K562 (cell line): ENCODE data around the gene BST1. TPM values are rescaled to one million over a fixed set of nuclear protein-coding genes. Genes with fewer than 3 reads are reported as not detected.

ENCODE experiments used
- BHLHE40 ChIP-seq: IDR thresholded peaks from 2 replicates; pipeline ENCODE4 v1.6.1; 2011; ENCODE audit warnings: low read length, improper control_type of control experiment
- CC2D1A ChIP-seq: fragments of 450-650 bp; IDR thresholded peaks from 2 replicates; pipeline ENCODE4 v1.6.1; 2017; ENCODE audit warnings: mild to moderate bottlenecking
- CHAMP1 ChIP-seq: fragments of 450-650 bp; IDR thresholded peaks from 2 replicates; pipeline ENCODE4 v1.6.1; 2016; ENCODE audit warnings: mild to moderate bottlenecking
- FOXP4 ChIP-seq: sonication (generic); formaldehyde crosslinking; IDR thresholded peaks from 2 replicates; pipeline ENCODE4 v1.8.0; 2022; ENCODE audit warnings: mild to moderate bottlenecking, missing genetic modification reagents, borderline replicate concordance
- NFE2 ChIP-seq: IDR thresholded peaks from 2 replicates; pipeline ENCODE4 v1.6.1; 2014; ENCODE audit warnings: antibody characterized with exemption, low read depth
- PTRF ChIP-seq: fragments of 450-650 bp; IDR thresholded peaks from 2 replicates; pipeline ENCODE4 v1.6.1; 2016; ENCODE audit warnings: mild to moderate bottlenecking, missing genetic modification characterization, missing compliant biosample characterization
- TBP ChIP-seq: optimal IDR thresholded peaks from 2 replicates; pipeline ENCODE3; 2011; ENCODE audit warnings: low read depth, low read length, improper control_type of control experiment
- THRA ChIP-seq: fragments of 450-650 bp; IDR thresholded peaks from 2 replicates; pipeline ENCODE4 v1.6.1; 2017; ENCODE audit warnings: mild to moderate bottlenecking, moderate library complexity
- ZFP30 ChIP-seq: fragments of 250-450 bp; sonication (Bioruptor Pico); IDR thresholded peaks from 2 replicates; pipeline ENCODE4 v1.8.0; 2022; ENCODE audit warnings: moderate library complexity, mild to moderate bottlenecking, inconsistent platforms, borderline replicate concordance
- polyA plus RNA-seq, 8 experiments: library from polyadenylated mRNA; depleted of rRNA in 4 of 8; stranded (reverse) in 5 of 8; unstranded in 3 of 8; fragments of >200 nt; fragmentation: Nextera tagmentation in 2 of 8; fragmentation: Illumina TruSeq in 1 of 8; extraction: Ambion mirVana in 2 of 8; extraction: Trizol in 1 of 8; gene quantifications; 2 replicates each; pipeline versions ENCODE4 v1.2.1 to v1.2.3, GENCODE V29; 2011 to 2014; ENCODE audit warnings: inconsistent platforms in 1 of 8, missing spikeins in 1 of 8
- total RNA-seq, 7 experiments: library from RNA; depleted of rRNA in 6 of 7; stranded (reverse); fragments of >200 nt in 6 of 7; fragmentation: Illumina TruSeq in 2 of 7; extraction: Trizol in 2 of 7; gene quantifications; 2 replicates each; pipeline versions ENCODE4 v1.2.1 to v1.2.3, GENCODE V29; 2011 to 2021; ENCODE audit warnings: low replicate concordance in 1 of 7
- TF ChIP-seq, protein P1 (sequence below): fragments of 200-400 bp; formaldehyde crosslinking; IDR thresholded peaks from 2 replicates; pipeline ENCODE4 v1.6.1; 2017; ENCODE audit warnings: mild to moderate bottlenecking, low read depth, low read length, moderate library complexity
- TF ChIP-seq, protein P2 (sequence below): fragments of 450-650 bp; formaldehyde crosslinking; IDR thresholded peaks from 2 replicates; pipeline ENCODE4 v1.4.0; 2022; ENCODE audit warnings: mild to moderate bottlenecking, moderate library complexity
- TF ChIP-seq, protein P3 (sequence below): IDR thresholded peaks from 3 replicates; pipeline ENCODE4 v1.6.1; 2011; ENCODE audit warnings: borderline replicate concordance, mild to moderate bottlenecking; ENCODE audit not compliant: insufficient read length, insufficient read depth
- TF ChIP-seq, protein P4 (sequence below): fragments of 200-800 bp; sonication (Bioruptor generic); IDR thresholded peaks from 2 replicates; pipeline ENCODE4 v1.6.1; 2017; ENCODE audit warnings: missing genetic modification characterization, missing compliant biosample characterization

The BST1 gene
- total and polyA plus RNA-seq, 9 of the 15 experiments (the other 6 are each of a cell fraction or from before 2014, with no cell fraction given): 0.04 to 0.38 (median 0.07) TPM; not detected in 6

DNA sequence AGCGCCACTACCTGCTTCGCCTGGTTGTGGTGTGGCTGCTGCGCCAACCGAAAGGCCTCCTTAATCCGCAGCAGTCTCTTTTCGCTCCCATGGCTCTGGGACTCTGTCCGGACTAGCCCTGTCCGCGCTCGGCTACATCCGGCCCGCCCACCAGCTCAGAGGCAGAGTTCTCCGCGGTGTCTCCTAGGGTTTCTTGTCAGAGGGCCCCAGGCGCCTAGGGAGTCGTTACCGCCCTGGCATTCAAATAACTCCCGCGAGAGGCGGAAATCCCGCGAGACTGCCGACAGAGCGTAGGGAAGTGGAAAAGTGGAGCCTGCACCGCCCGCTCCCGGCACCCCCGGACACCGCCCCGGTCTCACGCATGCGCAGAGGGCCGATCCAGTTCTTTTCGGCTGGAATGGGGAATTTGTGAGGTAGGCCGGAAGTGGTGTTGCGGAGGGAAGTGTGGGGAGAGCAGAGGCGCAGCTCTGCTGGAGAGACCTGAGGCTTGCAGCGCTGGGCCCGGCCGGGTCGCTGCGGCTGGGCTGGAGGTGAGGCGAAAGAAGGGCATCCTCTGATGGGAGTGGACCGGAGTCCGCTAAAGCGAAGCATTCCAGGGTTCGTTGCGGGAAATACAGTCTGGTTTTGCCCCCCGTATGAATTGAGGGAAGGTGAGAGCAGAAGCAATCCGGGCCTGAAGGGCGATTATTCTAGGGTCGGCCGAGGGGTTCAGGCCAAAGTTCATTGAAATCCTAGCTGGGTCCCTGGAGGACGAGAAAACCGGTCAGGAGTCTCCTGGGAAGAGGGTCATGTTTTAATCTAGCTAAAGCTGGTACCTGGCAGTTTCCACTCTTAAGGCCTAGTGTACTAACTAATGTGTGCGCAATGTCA, 21.3 kb upstream of the BST1 start, which contains the start of gene FAM200B (continued):
- TF ChIP-seq, protein P1, sequence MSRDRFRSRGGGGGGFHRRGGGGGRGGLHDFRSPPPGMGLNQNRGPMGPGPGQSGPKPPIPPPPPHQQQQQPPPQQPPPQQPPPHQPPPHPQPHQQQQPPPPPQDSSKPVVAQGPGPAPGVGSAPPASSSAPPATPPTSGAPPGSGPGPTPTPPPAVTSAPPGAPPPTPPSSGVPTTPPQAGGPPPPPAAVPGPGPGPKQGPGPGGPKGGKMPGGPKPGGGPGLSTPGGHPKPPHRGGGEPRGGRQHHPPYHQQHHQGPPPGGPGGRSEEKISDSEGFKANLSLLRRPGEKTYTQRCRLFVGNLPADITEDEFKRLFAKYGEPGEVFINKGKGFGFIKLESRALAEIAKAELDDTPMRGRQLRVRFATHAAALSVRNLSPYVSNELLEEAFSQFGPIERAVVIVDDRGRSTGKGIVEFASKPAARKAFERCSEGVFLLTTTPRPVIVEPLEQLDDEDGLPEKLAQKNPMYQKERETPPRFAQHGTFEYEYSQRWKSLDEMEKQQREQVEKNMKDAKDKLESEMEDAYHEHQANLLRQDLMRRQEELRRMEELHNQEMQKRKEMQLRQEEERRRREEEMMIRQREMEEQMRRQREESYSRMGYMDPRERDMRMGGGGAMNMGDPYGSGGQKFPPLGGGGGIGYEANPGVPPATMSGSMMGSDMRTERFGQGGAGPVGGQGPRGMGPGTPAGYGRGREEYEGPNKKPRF: no peak
- TF ChIP-seq NFE2 (no peak), FOXP4 (CRISPR knock-in tag) (0 out of 2 replicates have a peak, but pooled peaks have one; percentile 53), TBP (peak; percentile 82), ZFP30 (no peak), THRA (no peak), PTRF (no peak), BHLHE40 (no peak), CHAMP1 (peak; percentile 67; the same call in 1 of the 2 replicates), CC2D1A (peak; percentile 95)
- TF ChIP-seq, protein P2, sequence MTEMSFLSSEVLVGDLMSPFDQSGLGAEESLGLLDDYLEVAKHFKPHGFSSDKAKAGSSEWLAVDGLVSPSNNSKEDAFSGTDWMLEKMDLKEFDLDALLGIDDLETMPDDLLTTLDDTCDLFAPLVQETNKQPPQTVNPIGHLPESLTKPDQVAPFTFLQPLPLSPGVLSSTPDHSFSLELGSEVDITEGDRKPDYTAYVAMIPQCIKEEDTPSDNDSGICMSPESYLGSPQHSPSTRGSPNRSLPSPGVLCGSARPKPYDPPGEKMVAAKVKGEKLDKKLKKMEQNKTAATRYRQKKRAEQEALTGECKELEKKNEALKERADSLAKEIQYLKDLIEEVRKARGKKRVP (CRISPR knock-in tag): no peak
- TF ChIP-seq, protein P3, sequence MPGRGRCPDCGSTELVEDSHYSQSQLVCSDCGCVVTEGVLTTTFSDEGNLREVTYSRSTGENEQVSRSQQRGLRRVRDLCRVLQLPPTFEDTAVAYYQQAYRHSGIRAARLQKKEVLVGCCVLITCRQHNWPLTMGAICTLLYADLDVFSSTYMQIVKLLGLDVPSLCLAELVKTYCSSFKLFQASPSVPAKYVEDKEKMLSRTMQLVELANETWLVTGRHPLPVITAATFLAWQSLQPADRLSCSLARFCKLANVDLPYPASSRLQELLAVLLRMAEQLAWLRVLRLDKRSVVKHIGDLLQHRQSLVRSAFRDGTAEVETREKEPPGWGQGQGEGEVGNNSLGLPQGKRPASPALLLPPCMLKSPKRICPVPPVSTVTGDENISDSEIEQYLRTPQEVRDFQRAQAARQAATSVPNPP: no peak
- TF ChIP-seq, protein P4, sequence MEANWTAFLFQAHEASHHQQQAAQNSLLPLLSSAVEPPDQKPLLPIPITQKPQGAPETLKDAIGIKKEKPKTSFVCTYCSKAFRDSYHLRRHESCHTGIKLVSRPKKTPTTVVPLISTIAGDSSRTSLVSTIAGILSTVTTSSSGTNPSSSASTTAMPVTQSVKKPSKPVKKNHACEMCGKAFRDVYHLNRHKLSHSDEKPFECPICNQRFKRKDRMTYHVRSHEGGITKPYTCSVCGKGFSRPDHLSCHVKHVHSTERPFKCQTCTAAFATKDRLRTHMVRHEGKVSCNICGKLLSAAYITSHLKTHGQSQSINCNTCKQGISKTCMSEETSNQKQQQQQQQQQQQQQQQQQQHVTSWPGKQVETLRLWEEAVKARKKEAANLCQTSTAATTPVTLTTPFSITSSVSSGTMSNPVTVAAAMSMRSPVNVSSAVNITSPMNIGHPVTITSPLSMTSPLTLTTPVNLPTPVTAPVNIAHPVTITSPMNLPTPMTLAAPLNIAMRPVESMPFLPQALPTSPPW (CRISPR knock-in tag): peak; percentile 82
